GM23338 (cell line): ENCODE measurements around the gene SLC35F4. TPM values are rescaled to one million over a fixed set of nuclear protein-coding genes. Genes with fewer than 3 reads are reported as not detected.

ENCODE experiments used
- ATAC-seq: fragments of 200-7000 bp; cut with Tn5 transposase; 3 replicates; pipeline ENCODE4 v1.9.1; 2020
- DNase-seq: peaks from one replicate; pipeline ENCODE4 v3.0.0-alpha.2; 2015; ENCODE audit warnings: low spot score
- H2AFZ ChIP-seq: fragments of 200-600 bp; sonication (generic); 2 replicates; pipeline ENCODE4 v1.8.0; 2016; ENCODE audit warnings: antibody characterized with exemption, mild to moderate bottlenecking, moderate library complexity
- H3F3A ChIP-seq: fragments of 200-600 bp; sonication (generic); replicated peaks from 2 replicates; pipeline ENCODE4 v1.8.0; 2017; ENCODE audit warnings: antibody characterized with exemption, mixed run types, low read depth
- H3K27ac ChIP-seq: fragments of 200-600 bp; sonication (generic); 2 replicates; pipeline ENCODE4 v1.6.1; 2016; ENCODE audit warnings: low read depth
- H3K27me3 ChIP-seq: fragments of 200-600 bp; sonication (generic); 2 replicates; pipeline ENCODE4 v1.8.0; 2016; ENCODE audit warnings: mild to moderate bottlenecking, mixed run types, moderate library complexity; ENCODE audit not compliant: insufficient read depth
- H3K36me3 ChIP-seq: fragments of 200-600 bp; sonication (generic); 2 replicates; pipeline ENCODE4 v1.8.0; 2016; ENCODE audit warnings: mild to moderate bottlenecking; ENCODE audit not compliant: insufficient read depth
- H3K4me1 ChIP-seq: fragments of 200-600 bp; sonication (generic); 2 replicates; pipeline ENCODE4 v1.8.0; 2016; ENCODE audit warnings: mild to moderate bottlenecking, moderate library complexity; ENCODE audit not compliant: insufficient read depth
- H3K4me2 ChIP-seq: fragments of 200-600 bp; sonication (generic); 2 replicates; pipeline ENCODE4 v1.7.1; 2017; ENCODE audit warnings: mixed run types
- H3K4me3 ChIP-seq: fragments of 200-600 bp; sonication (generic); 2 replicates; pipeline ENCODE4 v1.6.1; 2016; ENCODE audit warnings: mixed run types
- H3K79me2 ChIP-seq: fragments of 200-600 bp; sonication (generic); replicated peaks from 2 replicates; pipeline ENCODE4 v1.8.0; 2017; ENCODE audit warnings: mild to moderate bottlenecking; ENCODE audit not compliant: insufficient read depth
- H3K9me2 ChIP-seq: fragments of 200-600 bp; sonication (generic); 2 replicates; pipeline ENCODE4 v1.8.0; 2017; ENCODE audit not compliant: insufficient read depth
- H4K20me1 ChIP-seq: fragments of 200-600 bp; sonication (generic); replicated peaks from 2 replicates; pipeline ENCODE4 v1.8.0; 2017; ENCODE audit warnings: mild to moderate bottlenecking; ENCODE audit not compliant: insufficient read depth
- H3K27ac Mint-ChIP-seq: 2 replicates; pipeline ENCODE4 v1.8.0; 2020; ENCODE audit warnings: inconsistent platforms, mild to moderate bottlenecking, moderate library complexity, mixed read lengths
- H3K27me3 Mint-ChIP-seq: 3 replicates; pipeline ENCODE4 v1.8.0; 2022; ENCODE audit warnings: low read depth, mild to moderate bottlenecking, moderate library complexity, mixed read lengths, inconsistent platforms; ENCODE audit not compliant: insufficient read depth, poor library complexity
- H3K36me3 Mint-ChIP-seq: 3 replicates; pipeline ENCODE4 v1.8.0; 2021; ENCODE audit warnings: low read depth, mild to moderate bottlenecking, inconsistent platforms, moderate library complexity, mixed read lengths
- H3K4me1 Mint-ChIP-seq: 3 replicates; pipeline ENCODE4 v1.8.0; 2020; ENCODE audit warnings: mild to moderate bottlenecking, inconsistent platforms, mixed read lengths
- H3K4me3 Mint-ChIP-seq: 3 replicates; pipeline ENCODE4 v1.8.0; 2021; ENCODE audit warnings: moderate library complexity, mild to moderate bottlenecking, inconsistent platforms, mixed read lengths
- H3K9me3 Mint-ChIP-seq: 3 replicates; pipeline ENCODE4 v1.8.0; 2020; ENCODE audit warnings: moderate library complexity, mild to moderate bottlenecking, inconsistent platforms, mixed read lengths
- CREB1 ChIP-seq: fragments of 250-450 bp; sonication (Bioruptor Pico); IDR thresholded peaks from 2 replicates; pipeline ENCODE4 v1.5.0; 2020; ENCODE audit warnings: low read depth, mild to moderate bottlenecking, moderate library complexity
- CTCF ChIP-seq, 2 experiments: fragments of 200-600 bp in 1 of 2; sonication (generic) in 1 of 2; conservative IDR thresholded peaks; 2 replicates each; pipeline versions ENCODE4 v1.5.1 to v1.6.1; 2016 to 2017; ENCODE audit warnings: antibody characterized with exemption in 2 of 2, low read depth in 2 of 2, mild to moderate bottlenecking in 2 of 2, moderate library complexity in 1 of 2
- ETS1 ChIP-seq: IDR thresholded peaks from 2 replicates; pipeline ENCODE4 v1.6.1; 2016; ENCODE audit warnings: antibody characterized with exemption
- EZH2 ChIP-seq: fragments of 200-600 bp; sonication (generic); IDR thresholded peaks from one replicate; pipeline ENCODE4 v1.8.0; 2017; ENCODE audit warnings: antibody characterized with exemption, mild to moderate bottlenecking, low read depth; ENCODE audit not compliant: unreplicated experiment
- EZH2phosphoT487 ChIP-seq: fragments of 200-600 bp; sonication (generic); IDR thresholded peaks from one replicate; pipeline ENCODE4 v1.8.1; 2018; ENCODE audit warnings: antibody characterized with exemption; ENCODE audit not compliant: unreplicated experiment
- JUNB ChIP-seq: IDR thresholded peaks from one replicate; pipeline ENCODE4 v1.6.1; 2016; ENCODE audit warnings: antibody characterized with exemption; ENCODE audit not compliant: unreplicated experiment
- NANOG ChIP-seq: IDR thresholded peaks from 2 replicates; pipeline ENCODE4 v1.6.1; 2016; ENCODE audit warnings: antibody characterized with exemption, borderline replicate concordance
- POLR2AphosphoS5 ChIP-seq: IDR thresholded peaks from 2 replicates; pipeline ENCODE4 v1.6.1; 2016; ENCODE audit warnings: antibody characterized with exemption, low read depth
- REST ChIP-seq: IDR thresholded peaks from one replicate; pipeline ENCODE4 v1.6.1; 2018; ENCODE audit warnings: antibody characterized with exemption; ENCODE audit not compliant: unreplicated experiment
- STAT1 ChIP-seq: IDR thresholded peaks from one replicate; pipeline ENCODE4 v1.6.1; 2016; ENCODE audit warnings: antibody characterized with exemption; ENCODE audit not compliant: unreplicated experiment
- ZNF114 ChIP-seq: fragments of 250-450 bp; sonication (Bioruptor Pico); IDR thresholded peaks from 2 replicates; pipeline ENCODE4 v1.5.0; 2020; ENCODE audit warnings: mild to moderate bottlenecking, moderate library complexity
- ZNF331 ChIP-seq: fragments of 250-450 bp; sonication (Bioruptor Pico); IDR thresholded peaks from 2 replicates; pipeline ENCODE4 v1.5.0; 2020; ENCODE audit warnings: low read depth, mild to moderate bottlenecking, moderate library complexity
- polyA plus RNA-seq: library from polyadenylated mRNA; unstranded; fragments of >200 nt; fragmentation: Nextera tagmentation; extraction: Ambion mirVana; gene quantifications from 2 replicates; pipeline ENCODE4 v1.2.1, GENCODE V29; 2016
- total RNA-seq: library from RNA; depleted of rRNA; stranded (reverse); fragments of >200 nt; shearing (Covaris generic); gene quantifications from 2 replicates; pipeline ENCODE4 v1.2.3, GENCODE V29; 2014
- TF ChIP-seq, protein P1 (sequence below): fragments of 250-450 bp; sonication (Bioruptor Pico); IDR thresholded peaks from 2 replicates; pipeline ENCODE4 v1.5.0; 2020; ENCODE audit warnings: mild to moderate bottlenecking, moderate library complexity

SLC35F4 gene
- total and polyA plus RNA-seq, 2 experiments from 2014 or later: 0.10 TPM; not detected in 1

- TF ChIP-seq ZNF114: no peak
- no peak for TF ChIP-seq CREB1
- TF ChIP-seq REST: no peak
- no peak for TF ChIP-seq EZH2phosphoT487
- no peak for TF ChIP-seq EZH2
- no peak for TF ChIP-seq POLR2AphosphoS5
- TF ChIP-seq STAT1: no peak
- TF ChIP-seq NANOG: no peak
- TF ChIP-seq ZNF331: no peak
- no peak for TF ChIP-seq CTCF (conservative IDR thresholded peaks at IDR 0.05; ENCODE audit: low read depth in 2 of 2)
- TF ChIP-seq ETS1: no peak
- TF ChIP-seq, protein P1, sequence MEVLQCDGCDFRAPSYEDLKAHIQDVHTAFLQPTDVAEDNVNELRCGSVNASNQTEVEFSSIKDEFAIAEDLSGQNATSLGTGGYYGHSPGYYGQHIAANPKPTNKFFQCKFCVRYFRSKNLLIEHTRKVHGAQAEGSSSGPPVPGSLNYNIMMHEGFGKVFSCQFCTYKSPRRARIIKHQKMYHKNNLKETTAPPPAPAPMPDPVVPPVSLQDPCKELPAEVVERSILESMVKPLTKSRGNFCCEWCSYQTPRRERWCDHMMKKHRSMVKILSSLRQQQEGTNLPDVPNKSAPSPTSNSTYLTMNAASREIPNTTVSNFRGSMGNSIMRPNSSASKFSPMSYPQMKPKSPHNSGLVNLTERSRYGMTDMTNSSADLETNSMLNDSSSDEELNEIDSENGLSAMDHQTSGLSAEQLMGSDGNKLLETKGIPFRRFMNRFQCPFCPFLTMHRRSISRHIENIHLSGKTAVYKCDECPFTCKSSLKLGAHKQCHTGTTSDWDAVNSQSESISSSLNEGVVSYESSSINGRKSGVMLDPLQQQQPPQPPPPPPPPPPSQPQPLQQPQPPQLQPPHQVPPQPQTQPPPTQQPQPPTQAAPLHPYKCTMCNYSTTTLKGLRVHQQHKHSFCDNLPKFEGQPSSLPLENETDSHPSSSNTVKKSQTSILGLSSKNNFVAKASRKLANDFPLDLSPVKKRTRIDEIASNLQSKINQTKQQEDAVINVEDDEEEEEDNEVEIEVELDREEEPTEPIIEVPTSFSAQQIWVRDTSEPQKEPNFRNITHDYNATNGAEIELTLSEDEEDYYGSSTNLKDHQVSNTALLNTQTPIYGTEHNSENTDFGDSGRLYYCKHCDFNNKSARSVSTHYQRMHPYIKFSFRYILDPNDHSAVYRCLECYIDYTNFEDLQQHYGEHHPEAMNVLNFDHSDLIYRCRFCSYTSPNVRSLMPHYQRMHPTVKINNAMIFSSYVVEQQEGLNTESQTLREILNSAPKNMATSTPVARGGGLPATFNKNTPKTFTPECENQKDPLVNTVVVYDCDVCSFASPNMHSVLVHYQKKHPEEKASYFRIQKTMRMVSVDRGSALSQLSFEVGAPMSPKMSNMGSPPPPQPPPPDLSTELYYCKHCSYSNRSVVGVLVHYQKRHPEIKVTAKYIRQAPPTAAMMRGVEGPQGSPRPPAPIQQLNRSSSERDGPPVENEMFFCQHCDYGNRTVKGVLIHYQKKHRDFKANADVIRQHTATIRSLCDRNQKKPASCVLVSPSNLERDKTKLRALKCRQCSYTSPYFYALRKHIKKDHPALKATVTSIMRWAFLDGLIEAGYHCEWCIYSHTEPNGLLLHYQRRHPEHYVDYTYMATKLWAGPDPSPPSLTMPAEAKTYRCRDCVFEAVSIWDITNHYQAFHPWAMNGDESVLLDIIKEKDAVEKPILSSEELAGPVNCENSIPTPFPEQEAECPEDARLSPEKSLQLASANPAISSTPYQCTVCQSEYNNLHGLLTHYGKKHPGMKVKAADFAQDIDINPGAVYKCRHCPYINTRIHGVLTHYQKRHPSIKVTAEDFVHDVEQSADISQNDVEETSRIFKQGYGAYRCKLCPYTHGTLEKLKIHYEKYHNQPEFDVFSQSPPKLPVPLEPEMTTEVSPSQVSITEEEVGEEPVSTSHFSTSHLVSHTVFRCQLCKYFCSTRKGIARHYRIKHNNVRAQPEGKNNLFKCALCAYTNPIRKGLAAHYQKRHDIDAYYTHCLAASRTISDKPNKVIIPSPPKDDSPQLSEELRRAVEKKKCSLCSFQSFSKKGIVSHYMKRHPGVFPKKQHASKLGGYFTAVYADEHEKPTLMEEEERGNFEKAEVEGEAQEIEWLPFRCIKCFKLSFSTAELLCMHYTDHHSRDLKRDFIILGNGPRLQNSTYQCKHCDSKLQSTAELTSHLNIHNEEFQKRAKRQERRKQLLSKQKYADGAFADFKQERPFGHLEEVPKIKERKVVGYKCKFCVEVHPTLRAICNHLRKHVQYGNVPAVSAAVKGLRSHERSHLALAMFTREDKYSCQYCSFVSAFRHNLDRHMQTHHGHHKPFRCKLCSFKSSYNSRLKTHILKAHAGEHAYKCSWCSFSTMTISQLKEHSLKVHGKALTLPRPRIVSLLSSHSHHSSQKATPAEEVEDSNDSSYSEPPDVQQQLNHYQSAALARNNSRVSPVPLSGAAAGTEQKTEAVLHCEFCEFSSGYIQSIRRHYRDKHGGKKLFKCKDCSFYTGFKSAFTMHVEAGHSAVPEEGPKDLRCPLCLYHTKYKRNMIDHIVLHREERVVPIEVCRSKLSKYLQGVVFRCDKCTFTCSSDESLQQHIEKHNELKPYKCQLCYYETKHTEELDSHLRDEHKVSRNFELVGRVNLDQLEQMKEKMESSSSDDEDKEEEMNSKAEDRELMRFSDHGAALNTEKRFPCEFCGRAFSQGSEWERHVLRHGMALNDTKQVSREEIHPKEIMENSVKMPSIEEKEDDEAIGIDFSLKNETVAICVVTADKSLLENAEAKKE (CRISPR knock-in tag): no peak
- no peak for TF ChIP-seq JUNB
- H3K27ac ChIP-seq: no peak overlapping the region
- no peaks in the 10 kb centered on the region for H3K79me2 ChIP-seq
- Mint-ChIP-seq H3K36me3 (no peaks in the 10 kb centered on the region), H3K4me1 (no peaks in the 10 kb centered on the region), H3K27me3 (peaks cover 2% of the 10 kb centered on the region), H3K9me3 (no peaks in the 10 kb centered on the region), H3K4me3 (no peak overlapping the region), H3K27ac (no peak overlapping the region)
- H4K20me1 ChIP-seq: no peaks in the 10 kb centered on the region
- no peaks in the 10 kb centered on the region for H3F3A ChIP-seq
- no peaks in the 10 kb centered on the region for H3K27me3 ChIP-seq
- H3K36me3 ChIP-seq: no peaks in the 10 kb centered on the region
- no peak overlapping the region for H3K4me2 ChIP-seq
- no peaks in the 10 kb centered on the region for H3K9me2 ChIP-seq
- H3K4me3 ChIP-seq: no peak overlapping the region
- H3K4me1 ChIP-seq: no peaks in the 10 kb centered on the region
- no peak for ATAC-seq
- DNase-seq: no peak
- no peak overlapping the region for H2AFZ ChIP-seq
Measured at GRCh38 chr14:57632649-57633048, 233.2 kb downstream of the SLC35F4 start.
